ENCODE data around the gene PRDM2.

PRDM2 gene

DNA sequence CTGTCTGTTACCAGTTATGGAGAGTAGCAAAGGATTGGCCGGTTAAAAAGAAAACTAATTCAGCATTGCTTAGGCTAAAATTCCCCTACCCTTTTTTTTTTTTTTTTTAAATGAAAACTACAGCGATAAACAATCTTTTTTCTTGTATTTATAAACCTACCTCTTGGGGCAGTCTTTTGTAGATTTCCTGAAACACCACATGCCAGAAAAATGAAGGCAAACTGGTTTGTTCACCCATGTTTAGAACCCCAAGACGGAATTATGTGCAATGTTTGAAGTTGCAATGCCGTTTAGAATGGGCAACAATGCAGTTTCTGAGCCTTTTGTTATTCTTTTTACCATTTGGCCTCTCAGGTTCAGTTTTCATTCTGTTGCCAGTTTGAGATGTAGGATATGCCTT is 59.1 kb downstream of the PRDM2 start:
- H3K9me3 Mint-ChIP-seq: no peaks in the 10 kb centered on the region
- TF ChIP-seq, protein P1, sequence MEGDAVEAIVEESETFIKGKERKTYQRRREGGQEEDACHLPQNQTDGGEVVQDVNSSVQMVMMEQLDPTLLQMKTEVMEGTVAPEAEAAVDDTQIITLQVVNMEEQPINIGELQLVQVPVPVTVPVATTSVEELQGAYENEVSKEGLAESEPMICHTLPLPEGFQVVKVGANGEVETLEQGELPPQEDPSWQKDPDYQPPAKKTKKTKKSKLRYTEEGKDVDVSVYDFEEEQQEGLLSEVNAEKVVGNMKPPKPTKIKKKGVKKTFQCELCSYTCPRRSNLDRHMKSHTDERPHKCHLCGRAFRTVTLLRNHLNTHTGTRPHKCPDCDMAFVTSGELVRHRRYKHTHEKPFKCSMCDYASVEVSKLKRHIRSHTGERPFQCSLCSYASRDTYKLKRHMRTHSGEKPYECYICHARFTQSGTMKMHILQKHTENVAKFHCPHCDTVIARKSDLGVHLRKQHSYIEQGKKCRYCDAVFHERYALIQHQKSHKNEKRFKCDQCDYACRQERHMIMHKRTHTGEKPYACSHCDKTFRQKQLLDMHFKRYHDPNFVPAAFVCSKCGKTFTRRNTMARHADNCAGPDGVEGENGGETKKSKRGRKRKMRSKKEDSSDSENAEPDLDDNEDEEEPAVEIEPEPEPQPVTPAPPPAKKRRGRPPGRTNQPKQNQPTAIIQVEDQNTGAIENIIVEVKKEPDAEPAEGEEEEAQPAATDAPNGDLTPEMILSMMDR (IDR thresholded peaks at IDR 0.05; ENCODE audit: unreplicated experiment in 3 of 3): peak in 1 of 3 experiments; percentile 13
- no peaks in the 10 kb centered on the region for H3K27me3 Mint-ChIP-seq (ENCODE audit: low read depth)
- H3K36me3 Mint-ChIP-seq (ENCODE audit: low read depth): peaks cover 1% of the 10 kb centered on the region
- H3K4me3 Mint-ChIP-seq: no peak overlapping the region
- peak overlapping the region; percentile 19 to 77 (median 63) for H3K27ac Mint-ChIP-seq
- H3K4me1 Mint-ChIP-seq: peaks cover 74% of the 10 kb centered on the region

DNA sequence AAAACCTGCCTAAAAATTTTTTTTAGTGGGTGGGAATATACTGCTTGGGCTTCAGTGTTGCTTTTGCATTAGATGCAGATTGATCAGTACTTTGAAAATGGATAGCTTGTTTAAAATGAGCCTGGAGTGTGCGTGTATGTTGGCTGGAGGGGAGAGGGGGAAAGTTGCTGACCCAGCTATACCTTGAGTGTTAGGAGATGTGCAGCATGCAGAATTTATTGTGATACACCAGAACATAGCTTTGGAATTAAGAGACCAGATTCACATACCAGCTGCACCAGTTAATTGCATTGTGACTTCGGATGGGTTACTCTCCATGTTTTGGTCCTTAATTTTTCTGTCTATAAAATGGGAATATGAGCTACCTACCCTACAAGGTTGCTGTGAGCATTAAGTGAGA is 60.4 kb downstream of the PRDM2 start:
- H3K27me3 Mint-ChIP-seq (ENCODE audit: low read depth): no peaks in the 10 kb centered on the region
- no peaks in the 10 kb centered on the region for H3K9me3 Mint-ChIP-seq
- H3K36me3 Mint-ChIP-seq (ENCODE audit: low read depth): no peaks in the 10 kb centered on the region
- no peak overlapping the region for H3K4me3 Mint-ChIP-seq
- peaks cover 76% of the 10 kb centered on the region for H3K4me1 Mint-ChIP-seq
- peak overlapping the region in 1 of 3 experiments; percentile 8 for H3K27ac Mint-ChIP-seq
- TF ChIP-seq, protein P1 (IDR thresholded peaks at IDR 0.05; ENCODE audit: unreplicated experiment in 3 of 3): no peak

DNA sequence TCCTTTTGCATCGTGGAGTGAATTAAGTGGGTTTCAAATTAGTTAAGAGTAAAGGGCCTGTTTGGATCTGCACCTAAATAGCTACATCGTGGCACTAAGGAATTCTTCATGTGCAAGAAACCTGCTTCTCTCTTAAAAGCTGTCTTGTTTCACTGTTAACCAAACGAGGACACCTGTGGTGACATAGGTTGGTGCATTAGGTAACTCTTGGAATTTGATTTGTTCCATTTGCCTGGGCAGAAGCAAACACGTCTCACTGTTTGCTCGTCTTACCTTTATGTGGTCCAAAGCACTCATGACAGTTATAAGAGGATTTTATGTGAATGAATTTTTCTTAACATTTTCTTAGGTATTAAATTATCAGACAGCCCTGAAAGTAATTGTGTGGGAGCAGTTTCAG is 60.9 kb downstream of the PRDM2 start:
- H3K27ac Mint-ChIP-seq: peak overlapping the region in 2 of 3 experiments; percentile 44 to 51
- no peaks in the 10 kb centered on the region for H3K9me3 Mint-ChIP-seq
- H3K27me3 Mint-ChIP-seq (ENCODE audit: low read depth): no peaks in the 10 kb centered on the region
- H3K4me3 Mint-ChIP-seq: no peak overlapping the region
- TF ChIP-seq, protein P1 (IDR thresholded peaks at IDR 0.05; ENCODE audit: unreplicated experiment in 3 of 3): no peak
- H3K36me3 Mint-ChIP-seq (ENCODE audit: low read depth): peaks cover under 1% of the 10 kb centered on the region
- H3K4me1 Mint-ChIP-seq: peaks cover 80% of the 10 kb centered on the region

DNA sequence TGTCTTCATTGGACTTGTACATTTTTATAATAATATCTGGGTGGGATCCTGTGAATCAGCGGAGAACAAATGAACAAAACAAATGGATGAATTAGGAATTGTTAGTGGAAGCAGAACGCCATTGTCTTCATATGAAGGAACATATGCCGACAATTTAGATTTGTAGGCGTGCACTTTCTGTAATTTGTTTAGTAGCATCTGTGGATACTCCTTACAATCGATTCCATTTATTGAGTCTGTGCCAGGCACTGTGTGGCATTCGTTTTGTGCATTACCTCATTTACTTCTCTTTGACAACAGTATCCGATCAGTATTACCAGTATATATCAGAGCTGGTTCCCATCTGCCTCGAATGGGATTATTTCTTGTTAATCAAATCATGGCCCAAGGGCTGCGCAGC is 61.9 kb downstream of the PRDM2 start:
- Mint-ChIP-seq H3K4me1 (peaks cover 82% of the 10 kb centered on the region), H3K9me3 (no peaks in the 10 kb centered on the region), H3K36me3 (ENCODE audit: low read depth) (peaks cover 7% of the 10 kb centered on the region), H3K27me3 (ENCODE audit: low read depth) (no peaks in the 10 kb centered on the region), H3K27ac (no peak overlapping the region), H3K4me3 (no peak overlapping the region)
- TF ChIP-seq, protein P1 (IDR thresholded peaks at IDR 0.05; ENCODE audit: unreplicated experiment in 3 of 3): no peak

DNA sequence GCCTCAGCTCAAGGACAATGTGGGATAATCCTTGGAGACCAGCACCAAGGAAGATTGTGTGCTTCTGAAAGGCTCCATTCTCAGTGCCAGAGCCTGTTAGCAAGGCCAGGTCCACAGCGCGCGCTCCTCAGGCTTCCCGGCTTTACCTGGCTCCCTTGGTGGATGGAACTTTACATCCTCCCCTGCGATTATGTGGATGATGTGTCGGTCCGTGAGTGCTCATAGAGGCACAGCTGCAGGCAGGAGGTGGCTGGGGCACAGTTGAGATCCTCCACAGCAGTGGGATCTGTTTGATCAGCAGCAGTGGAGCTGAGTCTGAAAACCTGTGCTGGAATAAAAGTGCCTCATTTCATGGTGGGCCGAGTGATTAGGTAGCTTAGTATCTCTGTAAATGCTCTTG is 62.7 kb downstream of the PRDM2 start:
- TF ChIP-seq, protein P1 (IDR thresholded peaks at IDR 0.05; ENCODE audit: unreplicated experiment in 3 of 3): no peak
- H3K27me3 Mint-ChIP-seq (ENCODE audit: low read depth): no peaks in the 10 kb centered on the region
- peaks cover 7% of the 10 kb centered on the region for H3K36me3 Mint-ChIP-seq (ENCODE audit: low read depth)
- no peak overlapping the region for H3K4me3 Mint-ChIP-seq
- peak overlapping the region in 2 of 3 experiments; percentile 51 for H3K27ac Mint-ChIP-seq
- peaks cover 75% of the 10 kb centered on the region for H3K4me1 Mint-ChIP-seq
- H3K9me3 Mint-ChIP-seq: no peaks in the 10 kb centered on the region

DNA sequence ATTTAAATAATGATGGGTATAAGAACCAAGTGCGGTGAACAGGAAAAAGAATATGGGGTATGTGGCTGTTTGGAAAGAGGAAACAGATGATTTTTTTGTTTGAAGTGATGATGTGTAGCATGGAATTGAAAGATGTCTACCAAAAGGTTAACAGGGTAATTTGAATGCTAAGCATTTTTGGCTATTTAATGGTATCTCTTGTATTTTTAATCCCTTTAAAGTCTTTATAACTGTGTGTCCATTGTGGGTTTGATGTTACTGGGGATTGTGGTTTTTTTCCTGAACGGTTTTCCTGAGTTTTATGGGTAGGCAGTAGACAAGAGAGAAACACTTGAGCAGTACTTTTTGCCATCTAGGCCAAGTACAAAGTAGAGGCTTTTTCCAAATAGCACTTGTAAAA is 63.2 kb downstream of the PRDM2 start:
- TF ChIP-seq, protein P1 (IDR thresholded peaks at IDR 0.05; ENCODE audit: unreplicated experiment in 3 of 3): no peak
- Mint-ChIP-seq H3K27ac (peak overlapping the region; percentile 32 to 51 (median 51)), H3K9me3 (no peaks in the 10 kb centered on the region), H3K4me3 (no peak overlapping the region), H3K4me1 (peaks cover 72% of the 10 kb centered on the region), H3K27me3 (ENCODE audit: low read depth) (no peaks in the 10 kb centered on the region), H3K36me3 (ENCODE audit: low read depth) (peaks cover 7% of the 10 kb centered on the region)

All from nephron (organoid).